ENCODE results near the gene TCP1. TPM values are rescaled to one million over a fixed set of nuclear protein-coding genes. Genes with fewer than 3 reads are reported as not detected.

The TCP1 gene
- total RNA-seq, 3 donors from 2014 or later (not counting 1 experiment from before 2014, with no cell fraction given), result 192 to 230 (median 218) TPM

- H3K36me3 Mint-ChIP-seq, result no peaks in the 10 kb centered on the region
- Histone ChIP-seq H3K4me1 (ENCODE audit: control insufficient read depth, insufficient read depth, low read length) (peaks cover 12% of the 10 kb centered on the region), H3K27me3 (ENCODE audit: control insufficient read depth, insufficient read depth, low read length) (no peaks in the 10 kb centered on the region), H3K4me3 (ENCODE audit: low read length) (no peak overlapping the region), H3K36me3 (ENCODE audit: control insufficient read depth, insufficient read depth, low read length) (no peaks in the 10 kb centered on the region), H3K9me3 (ENCODE audit: control insufficient read depth, insufficient read depth, low read length) (no peaks in the 10 kb centered on the region), H3K27ac (ENCODE audit: low read length) (no peak overlapping the region)
- peaks cover 0 to 5% of the 10 kb centered on the region in 2 donors for H3K27me3 Mint-ChIP-seq (ENCODE audit: low read depth in 2 of 2)
- intact Hi-C loops (cut with micrococcal nuclease), result no loop called here
- H3K27ac Mint-ChIP-seq, result no peak overlapping the region
- ATAC-seq (no peak), DNase-seq (no peak)
- peaks cover 13% of the 10 kb centered on the region in 2 donors for H3K4me1 Mint-ChIP-seq
- 93% methylated on average over 6 of the region's 6 CpGs for WGBS (ENCODE audit: insufficient coverage)
- H3K9me3 Mint-ChIP-seq, result no peaks in the 10 kb centered on the region
- no peak overlapping the region for H3K4me3 Mint-ChIP-seq
- no peak for TF ChIP-seq CTCF (IDR thresholded peaks at IDR 0.05)
Observed at GRCh38 chr6:159815410-159815809, 26.0 kb upstream of the TCP1 start.

GRCh38 chr6:159813781-159814180, 24.4 kb upstream of the TCP1 start:
- WGBS (ENCODE audit: insufficient coverage), result 84% methylated on average over 9 of the region's 9 CpGs
- Mint-ChIP-seq H3K36me3 (no peaks in the 10 kb centered on the region), H3K27ac (no peak overlapping the region), H3K27me3 (ENCODE audit: low read depth in 2 of 2) (no peaks in the 10 kb centered on the region), H3K9me3 (no peaks in the 10 kb centered on the region), H3K4me1 (no peaks in the 10 kb centered on the region), H3K4me3 (no peak overlapping the region)
- ATAC-seq (no peak), DNase-seq (no peak)
- H3K4me1 ChIP-seq (ENCODE audit: control insufficient read depth, insufficient read depth, low read length), result no peaks in the 10 kb centered on the region
- no peak overlapping the region for H3K27ac ChIP-seq (ENCODE audit: low read length)
- H3K27me3 ChIP-seq (ENCODE audit: control insufficient read depth, insufficient read depth, low read length), result no peaks in the 10 kb centered on the region
- H3K36me3 ChIP-seq (ENCODE audit: control insufficient read depth, insufficient read depth, low read length), result no peaks in the 10 kb centered on the region
- no peak for TF ChIP-seq CTCF (IDR thresholded peaks at IDR 0.05)
- no peaks in the 10 kb centered on the region for H3K9me3 ChIP-seq (ENCODE audit: control insufficient read depth, insufficient read depth, low read length)
- intact Hi-C loops (cut with micrococcal nuclease), result no loop called here
- H3K4me3 ChIP-seq (ENCODE audit: low read length), result no peak overlapping the region

- H3K4me3 ChIP-seq (ENCODE audit: low read length), result no peak overlapping the region
- Mint-ChIP-seq H3K9me3 (no peaks in the 10 kb centered on the region), H3K27me3 (ENCODE audit: low read depth in 2 of 2) (no peaks in the 10 kb centered on the region), H3K4me1 (no peaks in the 10 kb centered on the region), H3K36me3 (no peaks in the 10 kb centered on the region), H3K4me3 (no peak overlapping the region), H3K27ac (no peak overlapping the region)
- no peak overlapping the region for H3K27ac ChIP-seq (ENCODE audit: low read length)
- no peak for TF ChIP-seq CTCF (IDR thresholded peaks at IDR 0.05)
- no peaks in the 10 kb centered on the region for H3K36me3 ChIP-seq (ENCODE audit: control insufficient read depth, insufficient read depth, low read length)
- no peaks in the 10 kb centered on the region for H3K4me1 ChIP-seq (ENCODE audit: control insufficient read depth, insufficient read depth, low read length)
- ATAC-seq, result no peak
- no peaks in the 10 kb centered on the region for H3K9me3 ChIP-seq (ENCODE audit: control insufficient read depth, insufficient read depth, low read length)
- no peak for DNase-seq
- intact Hi-C loops (cut with micrococcal nuclease), result no loop called here
- WGBS (ENCODE audit: insufficient coverage), result 63% methylated on average over 4 of the region's 4 CpGs
- no peaks in the 10 kb centered on the region for H3K27me3 ChIP-seq (ENCODE audit: control insufficient read depth, insufficient read depth, low read length)
Observed at GRCh38 chr6:159809149-159809548, 19.7 kb upstream of the TCP1 start.

GRCh38 chr6:159808647-159809046, 19.2 kb upstream of the TCP1 start:
- no peaks in the 10 kb centered on the region for H3K36me3 Mint-ChIP-seq
- H3K9me3 Mint-ChIP-seq, result no peaks in the 10 kb centered on the region
- ATAC-seq (no peak), DNase-seq (no peak)
- H3K9me3 ChIP-seq (ENCODE audit: control insufficient read depth, insufficient read depth, low read length), result no peaks in the 10 kb centered on the region
- no peak overlapping the region for H3K4me3 ChIP-seq (ENCODE audit: low read length)
- H3K27me3 Mint-ChIP-seq (ENCODE audit: low read depth in 2 of 2), result no peaks in the 10 kb centered on the region
- no peak overlapping the region for H3K27ac Mint-ChIP-seq
- no peaks in the 10 kb centered on the region for H3K4me1 ChIP-seq (ENCODE audit: control insufficient read depth, insufficient read depth, low read length)
- TF ChIP-seq CTCF (IDR thresholded peaks at IDR 0.05), result no peak
- 93% methylated on average over 6 of the region's 6 CpGs for WGBS (ENCODE audit: insufficient coverage)
- no peak overlapping the region for H3K27ac ChIP-seq (ENCODE audit: low read length)
- H3K27me3 ChIP-seq (ENCODE audit: control insufficient read depth, insufficient read depth, low read length), result no peaks in the 10 kb centered on the region
- H3K4me3 Mint-ChIP-seq, result no peak overlapping the region
- H3K4me1 Mint-ChIP-seq, result no peaks in the 10 kb centered on the region
- intact Hi-C loops (cut with micrococcal nuclease), result no loop called here
- H3K36me3 ChIP-seq (ENCODE audit: control insufficient read depth, insufficient read depth, low read length), result no peaks in the 10 kb centered on the region
